Testis (tissue), 2 donors: ENCODE data around the gene FREM1.

Experiments used
- CTCF ChIP-seq, 3 experiments: fragments of 450-650 bp in 2 of 3; fragments of 200-600 bp in 1 of 3; sonication (generic) in 1 of 3; IDR thresholded peaks; one replicate each; pipeline ENCODE4 v1.5.1; 2016 to 2019; ENCODE audit warnings: antibody characterized with exemption in 3 of 3, mild to moderate bottlenecking in 2 of 3, moderate library complexity in 1 of 3
- POLR2A ChIP-seq: fragments of 450-650 bp; IDR thresholded peaks from one replicate; pipeline ENCODE4 v1.6.1; 2017; ENCODE audit warnings: antibody characterized with exemption, mild to moderate bottlenecking, moderate library complexity

GRCh38 chr9:14687042-14687719, 223.0 kb downstream of the FREM1 start:
- TF ChIP-seq POLR2A (no peak), CTCF (IDR thresholded peaks at IDR 0.05) (no peak)
